Activated naive CD4-positive, alpha-beta T cell treated with anti-CD3 and anti-CD28 coated beads, Interleukin-2, amount 50 U/mL, for 24 hours (primary cell): Measurements from ENCODE around the gene RPRD1B.

Experiments used
- H3K27ac Mint-ChIP-seq: one replicate; pipeline ENCODE4 v1.8.0; 2021; ENCODE audit warnings: mild to moderate bottlenecking, mixed read lengths
- H3K27me3 Mint-ChIP-seq: one replicate; pipeline ENCODE4 v1.8.0; 2021; ENCODE audit warnings: mixed read lengths
- H3K36me3 Mint-ChIP-seq: one replicate; pipeline ENCODE4 v1.8.0; 2021; ENCODE audit warnings: mixed read lengths
- H3K4me1 Mint-ChIP-seq: one replicate; pipeline ENCODE4 v1.8.0; 2021; ENCODE audit warnings: mixed read lengths
- H3K4me3 Mint-ChIP-seq: one replicate; pipeline ENCODE4 v1.8.0; 2021; ENCODE audit warnings: mild to moderate bottlenecking, mixed read lengths
- H3K9me3 Mint-ChIP-seq: one replicate; pipeline ENCODE4 v1.8.0; 2021; ENCODE audit warnings: mixed read lengths

Gene RPRD1B

DNA sequence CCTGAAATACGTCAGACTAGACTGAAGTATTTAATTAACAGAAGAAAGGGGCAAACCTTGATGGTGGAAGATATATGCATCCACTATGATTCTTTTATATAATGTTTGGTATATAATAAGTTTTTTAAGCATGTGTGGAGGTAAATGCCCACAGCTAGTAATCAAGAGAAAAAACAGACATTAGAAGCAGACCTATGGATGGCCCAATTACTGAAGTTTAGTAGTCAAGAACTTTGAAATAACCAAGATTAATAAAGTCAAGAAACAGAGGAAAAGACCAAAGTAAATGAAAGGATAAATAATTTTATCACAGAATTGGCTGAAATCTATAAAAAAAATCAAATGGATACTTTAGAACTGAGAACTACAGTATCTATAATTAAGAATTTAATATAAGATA lies 15.6 kb upstream of the RPRD1B start:
- Mint-ChIP-seq H3K36me3 (peaks cover 50% of the 10 kb centered on the region), H3K9me3 (peaks cover 7% of the 10 kb centered on the region), H3K27ac (no peak overlapping the region), H3K4me3 (no peak overlapping the region), H3K27me3 (no peaks in the 10 kb centered on the region), H3K4me1 (peaks cover 33% of the 10 kb centered on the region)

DNA sequence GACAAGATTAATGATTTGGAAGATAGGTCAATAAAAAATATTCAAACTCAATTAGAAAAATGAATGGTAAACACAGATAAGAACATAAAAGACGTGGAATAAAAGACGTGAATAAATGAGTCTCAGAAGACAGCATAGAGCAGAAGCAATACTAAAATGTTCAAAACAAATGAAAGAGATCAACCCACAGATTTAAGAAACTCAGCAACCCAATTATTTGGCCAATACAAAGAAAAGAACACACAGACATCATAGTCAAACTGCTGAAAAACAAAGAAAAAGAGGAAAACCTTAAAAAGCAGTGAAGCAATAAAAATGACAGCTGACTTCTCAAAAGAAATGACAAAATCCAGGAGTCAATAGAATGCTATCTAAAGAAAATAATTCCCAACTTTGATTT lies 15.2 kb upstream of the RPRD1B start:
- Mint-ChIP-seq H3K9me3 (peaks cover 7% of the 10 kb centered on the region), H3K4me1 (peaks cover 34% of the 10 kb centered on the region), H3K36me3 (peaks cover 50% of the 10 kb centered on the region)

DNA sequence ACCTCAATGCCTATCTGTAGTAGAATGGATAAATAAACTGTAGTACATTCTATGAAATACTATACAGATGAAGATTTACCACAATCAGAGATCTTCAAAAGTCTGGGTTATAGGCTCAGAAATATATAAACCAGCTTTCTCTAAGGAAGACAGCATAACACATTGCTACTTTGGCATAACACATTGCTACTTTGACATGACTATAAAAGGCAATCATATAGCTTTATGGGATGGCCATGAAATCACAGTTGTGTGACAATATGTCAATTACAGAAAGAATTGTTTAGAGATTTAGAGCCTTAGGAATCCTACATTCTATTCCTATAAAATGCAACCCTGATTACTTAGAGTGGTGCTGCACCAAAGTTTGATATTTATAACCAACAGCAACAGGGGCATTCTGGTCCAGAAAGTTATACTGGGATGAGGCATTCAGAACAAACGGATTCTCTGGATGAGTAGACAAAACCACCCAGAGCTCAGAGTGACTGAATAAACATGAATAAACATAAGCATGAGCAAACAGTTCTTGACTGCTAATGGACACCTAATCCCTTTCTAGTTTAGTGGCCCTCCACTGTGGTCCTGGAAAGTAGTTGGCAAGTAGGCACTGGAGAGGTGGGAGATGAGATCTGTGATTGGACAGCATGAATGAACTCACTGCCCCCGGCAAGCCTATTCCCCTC lies 12.3 kb upstream of the RPRD1B start:
- Mint-ChIP-seq H3K36me3 (peaks cover 37% of the 10 kb centered on the region), H3K27me3 (no peaks in the 10 kb centered on the region), H3K27ac (no peak overlapping the region), H3K4me1 (peaks cover 53% of the 10 kb centered on the region), H3K9me3 (peaks cover 7% of the 10 kb centered on the region), H3K4me3 (no peak overlapping the region)

More for the DNA sequence above, 15.2 kb upstream of the RPRD1B start:
- no peaks in the 10 kb centered on the region for H3K27me3 Mint-ChIP-seq
- no peak overlapping the region for H3K27ac Mint-ChIP-seq
- no peak overlapping the region for H3K4me3 Mint-ChIP-seq

DNA sequence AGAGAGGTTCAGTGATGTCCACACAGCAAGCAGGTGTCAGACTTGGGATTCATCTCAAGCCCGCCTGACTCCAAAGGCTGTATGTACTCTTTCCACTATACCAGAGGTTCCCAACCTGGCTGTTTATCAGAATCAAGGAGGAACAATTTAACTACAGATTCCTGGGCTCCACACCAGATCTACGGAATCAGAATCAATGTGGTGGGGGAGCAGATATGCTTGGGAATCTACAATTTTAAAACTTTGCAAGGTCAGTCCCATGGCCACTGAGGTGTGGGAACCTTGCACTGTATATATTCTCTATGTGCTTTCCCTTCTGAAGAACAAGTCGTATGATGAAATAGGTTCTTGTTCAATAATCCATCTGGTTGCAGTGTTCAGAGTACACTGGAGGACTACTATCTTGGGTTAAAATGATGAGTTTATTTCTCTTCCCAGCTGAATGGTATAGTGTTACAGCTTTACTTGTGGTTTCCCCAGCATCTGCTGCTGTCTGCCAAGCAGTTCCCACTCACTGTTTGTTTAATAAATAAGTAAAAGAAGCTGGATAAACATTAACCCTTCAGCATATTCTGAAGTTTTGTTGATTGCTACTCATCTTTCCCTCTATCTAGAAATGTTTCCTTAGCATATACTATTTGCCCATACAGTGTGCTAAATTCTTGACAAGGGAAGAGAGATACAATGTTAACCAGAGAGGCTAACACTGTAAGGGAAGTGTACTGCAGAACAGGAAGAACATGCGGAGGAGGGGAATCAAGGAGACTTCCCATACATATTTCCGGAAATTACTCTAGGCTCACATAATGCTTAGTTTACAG lies 10.2 kb upstream of the RPRD1B start:
- H3K9me3 Mint-ChIP-seq: peaks cover 7% of the 10 kb centered on the region
- H3K27ac Mint-ChIP-seq: no peak overlapping the region
- H3K36me3 Mint-ChIP-seq: peaks cover 18% of the 10 kb centered on the region
- no peak overlapping the region for H3K4me3 Mint-ChIP-seq
- no peaks in the 10 kb centered on the region for H3K27me3 Mint-ChIP-seq
- H3K4me1 Mint-ChIP-seq: peaks cover 64% of the 10 kb centered on the region

DNA sequence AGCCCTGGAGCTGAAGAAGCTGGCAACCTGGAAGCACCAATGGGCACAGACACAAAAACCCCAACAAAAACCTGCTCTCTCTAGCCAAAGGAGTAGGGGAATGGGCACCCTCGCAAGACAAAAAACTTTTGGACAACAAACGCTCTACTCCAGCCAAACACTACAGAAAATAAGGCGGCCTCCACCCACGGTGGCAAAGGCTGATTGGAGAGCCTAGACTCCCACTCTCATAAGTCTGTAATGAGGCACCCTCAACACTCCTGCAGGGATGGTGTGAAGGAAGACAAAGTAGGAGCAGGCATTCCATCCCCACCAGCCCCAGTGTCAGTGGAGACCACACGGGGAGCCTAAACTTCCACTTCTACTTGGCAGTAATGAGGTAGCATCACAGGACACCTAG lies 9.1 kb upstream of the RPRD1B start:
- peaks cover 11% of the 10 kb centered on the region for H3K36me3 Mint-ChIP-seq
- peaks cover under 1% of the 10 kb centered on the region for H3K9me3 Mint-ChIP-seq
- peaks cover 70% of the 10 kb centered on the region for H3K4me1 Mint-ChIP-seq
- H3K27me3 Mint-ChIP-seq: no peaks in the 10 kb centered on the region
- no peak overlapping the region for H3K27ac Mint-ChIP-seq
- no peak overlapping the region for H3K4me3 Mint-ChIP-seq

DNA sequence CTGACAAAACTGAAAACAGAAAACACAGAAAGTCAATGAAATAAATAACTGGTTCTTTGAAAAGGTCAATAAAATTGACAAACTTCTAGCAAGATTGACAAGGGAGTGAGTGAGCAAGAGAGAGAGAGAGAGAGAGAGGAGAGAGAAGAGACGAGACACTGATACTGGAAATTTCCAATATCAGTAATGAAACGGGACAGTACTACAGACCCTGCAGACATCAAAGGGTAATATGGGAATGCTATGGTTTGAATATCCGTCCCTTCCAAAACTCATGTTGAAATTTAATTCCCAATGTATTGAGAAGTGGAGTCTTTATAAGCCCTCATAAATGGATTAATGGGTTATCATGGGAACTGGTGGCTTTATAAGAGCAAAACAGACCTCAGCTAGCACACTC lies 4.1 kb upstream of the RPRD1B start:
- Mint-ChIP-seq H3K27ac (peak overlapping the region; percentile 44), H3K9me3 (no peaks in the 10 kb centered on the region), H3K4me1 (peaks cover 71% of the 10 kb centered on the region), H3K4me3 (peak overlapping the region; percentile 17), H3K36me3 (peaks cover 6% of the 10 kb centered on the region), H3K27me3 (no peaks in the 10 kb centered on the region)

DNA sequence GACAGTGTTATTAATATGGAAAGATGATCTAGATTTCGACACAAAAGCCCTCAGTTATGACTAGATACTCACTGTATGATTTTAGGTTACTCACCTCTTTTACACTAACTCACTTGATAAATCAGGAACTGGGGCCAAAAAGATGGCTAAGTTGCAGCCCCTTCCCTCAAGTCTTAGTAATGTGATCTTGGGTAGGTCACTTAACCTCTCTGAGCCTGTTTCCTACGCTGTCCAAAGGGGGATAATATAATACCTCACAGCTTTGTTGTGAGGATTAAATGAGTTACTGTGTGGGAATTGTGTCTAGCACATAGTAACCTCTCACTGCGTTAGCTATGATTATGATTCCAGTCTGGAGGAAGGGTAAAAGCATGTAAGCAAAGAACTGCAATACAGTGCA lies 1.6 kb upstream of the RPRD1B start:
- H3K4me1 Mint-ChIP-seq: peaks cover 75% of the 10 kb centered on the region
- H3K9me3 Mint-ChIP-seq: no peaks in the 10 kb centered on the region

DNA sequence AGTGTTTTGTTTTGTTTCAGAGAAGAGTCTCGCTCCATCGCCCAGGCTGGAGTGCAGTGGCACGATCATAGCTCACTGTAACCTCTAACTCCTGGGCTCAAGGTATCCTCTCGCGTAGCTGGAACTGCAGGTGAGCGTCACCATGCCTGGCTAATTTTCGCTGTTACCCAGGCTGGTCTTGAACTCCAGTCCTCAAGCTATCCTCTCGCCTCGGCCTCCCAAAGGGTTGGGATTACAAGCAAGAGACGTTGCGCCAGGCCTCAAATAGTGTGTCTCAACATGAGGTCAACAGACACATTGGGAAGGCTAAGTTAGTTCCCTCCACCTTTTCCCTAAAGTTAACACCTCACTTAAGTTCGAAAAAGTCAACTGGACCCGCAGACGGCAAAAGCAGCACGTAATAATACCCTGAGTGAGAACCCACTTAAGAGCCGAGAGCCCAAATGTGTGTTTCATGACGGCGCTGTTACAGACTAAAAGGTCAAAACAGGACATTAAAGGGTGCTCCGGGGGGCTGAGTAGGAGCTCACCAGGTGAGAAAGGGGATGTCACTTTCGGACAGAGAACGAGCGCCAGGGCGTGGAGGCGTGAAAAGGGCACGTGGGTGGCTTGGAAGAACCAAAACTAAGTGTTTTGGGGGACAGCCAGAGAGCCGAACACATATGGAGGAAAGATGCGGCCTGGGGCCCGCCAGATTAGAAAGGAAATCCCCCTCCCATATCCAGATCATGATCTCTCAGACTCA lies 789 bp upstream of the RPRD1B start:
- no peaks in the 10 kb centered on the region for H3K9me3 Mint-ChIP-seq
- H3K27ac Mint-ChIP-seq: peak overlapping the region; percentile 99
- peaks cover 15% of the 10 kb centered on the region for H3K36me3 Mint-ChIP-seq
- H3K4me1 Mint-ChIP-seq: peaks cover 81% of the 10 kb centered on the region
- H3K4me3 Mint-ChIP-seq: peak overlapping the region; percentile 99
- no peaks in the 10 kb centered on the region for H3K27me3 Mint-ChIP-seq

More for the DNA sequence above, 1.6 kb upstream of the RPRD1B start:
- Mint-ChIP-seq H3K36me3 (peaks cover 11% of the 10 kb centered on the region), H3K27me3 (no peaks in the 10 kb centered on the region), H3K27ac (peak overlapping the region; percentile 99), H3K4me3 (peak overlapping the region; percentile 99)

DNA sequence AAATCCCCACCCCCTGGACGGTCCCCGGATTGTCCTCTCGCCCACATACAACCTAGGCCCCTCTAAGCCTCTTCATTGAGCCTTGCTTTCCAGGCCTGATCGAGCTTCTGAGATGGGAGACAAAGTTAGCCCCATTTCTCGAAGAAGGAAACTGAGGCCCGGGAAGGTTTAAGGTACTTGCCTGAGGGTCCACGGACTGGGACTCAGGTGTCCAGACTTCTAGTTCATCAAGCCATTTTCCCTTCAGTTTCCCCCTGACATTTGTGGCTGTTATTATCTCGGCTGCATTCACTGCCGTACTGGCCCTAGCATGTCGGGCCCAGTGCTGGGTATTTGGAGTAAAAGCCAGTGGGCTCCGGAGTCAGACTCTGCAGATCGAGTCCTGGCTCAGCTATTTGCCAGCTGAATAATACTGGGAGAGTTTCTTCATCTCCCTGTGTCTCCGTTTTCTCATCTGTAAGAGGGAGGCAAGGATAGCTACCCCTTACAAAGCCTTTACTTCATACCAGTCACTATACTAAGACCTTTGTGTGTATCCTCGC lies 633 bp downstream of the RPRD1B start:
- Mint-ChIP-seq H3K4me3 (peak overlapping the region; percentile 99), H3K27me3 (no peaks in the 10 kb centered on the region), H3K27ac (peak overlapping the region; percentile 99), H3K36me3 (peaks cover 14% of the 10 kb centered on the region), H3K9me3 (no peaks in the 10 kb centered on the region), H3K4me1 (peaks cover 72% of the 10 kb centered on the region)

DNA sequence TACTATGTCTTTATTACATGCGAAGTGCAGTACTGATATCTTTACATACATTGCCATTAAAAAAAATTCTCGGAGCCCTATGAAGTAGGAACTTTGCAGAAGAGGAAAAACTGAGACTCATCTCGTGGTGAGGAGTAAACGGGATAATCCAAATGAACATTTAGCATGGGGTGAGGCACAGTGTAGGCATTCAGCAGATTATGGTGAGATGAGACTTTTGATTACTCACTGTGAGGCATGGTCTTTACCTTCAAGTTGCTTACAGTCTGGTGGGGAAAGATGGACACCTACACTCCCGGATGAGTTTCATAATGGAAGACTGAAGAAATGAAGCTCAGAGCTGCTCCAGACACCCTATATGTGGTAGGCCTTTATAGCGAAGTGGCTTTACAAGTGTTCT lies 1.4 kb downstream of the RPRD1B start:
- Mint-ChIP-seq H3K27me3 (no peaks in the 10 kb centered on the region), H3K9me3 (no peaks in the 10 kb centered on the region), H3K4me3 (peak overlapping the region; percentile 99), H3K4me1 (peaks cover 64% of the 10 kb centered on the region), H3K36me3 (peaks cover 11% of the 10 kb centered on the region), H3K27ac (peak overlapping the region; percentile 99)

DNA sequence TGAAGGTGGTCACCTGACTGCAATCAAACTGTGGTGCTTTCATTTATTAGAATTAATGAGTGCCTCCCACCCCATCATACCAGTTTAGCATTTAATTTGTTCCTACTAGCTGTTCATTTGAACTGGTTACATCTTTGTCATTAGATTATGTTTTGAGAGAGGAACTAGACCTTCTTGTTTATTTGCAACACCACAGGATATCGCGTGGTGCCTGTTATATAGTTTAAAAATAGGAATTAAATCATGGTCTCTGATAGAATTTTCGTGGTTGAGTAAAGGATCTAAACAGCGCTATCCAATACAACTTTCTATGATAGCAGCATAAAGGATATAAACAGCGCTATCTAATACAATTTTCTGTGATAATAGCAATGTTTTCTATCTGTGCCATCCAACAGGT lies 2.8 kb downstream of the RPRD1B start:
- Mint-ChIP-seq H3K36me3 (peaks cover 9% of the 10 kb centered on the region), H3K4me3 (peak overlapping the region; percentile 36), H3K27ac (no peak overlapping the region), H3K9me3 (no peaks in the 10 kb centered on the region), H3K27me3 (no peaks in the 10 kb centered on the region), H3K4me1 (peaks cover 66% of the 10 kb centered on the region)

DNA sequence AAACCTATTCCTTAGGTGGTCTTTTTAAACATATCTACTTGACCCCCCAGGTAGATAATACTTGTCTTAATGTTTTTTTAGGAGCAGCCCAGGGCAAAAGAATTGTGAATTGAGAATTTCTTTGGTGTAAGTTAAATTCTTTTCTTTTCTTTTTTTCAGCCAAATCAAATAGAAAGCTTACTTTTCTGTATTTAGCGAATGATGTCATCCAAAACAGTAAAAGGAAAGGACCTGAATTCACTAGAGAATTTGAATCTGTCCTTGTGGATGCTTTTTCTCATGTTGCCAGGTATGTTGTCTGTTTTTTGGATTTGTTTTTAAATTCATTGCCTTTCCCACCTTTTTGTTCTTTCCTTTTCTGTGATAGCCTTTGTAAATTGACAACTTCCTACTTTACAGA lies 6.7 kb downstream of the RPRD1B start:
- Mint-ChIP-seq H3K27me3 (no peaks in the 10 kb centered on the region), H3K4me3 (no peak overlapping the region), H3K9me3 (no peaks in the 10 kb centered on the region), H3K36me3 (peaks cover 12% of the 10 kb centered on the region), H3K4me1 (peaks cover 62% of the 10 kb centered on the region), H3K27ac (no peak overlapping the region)

DNA sequence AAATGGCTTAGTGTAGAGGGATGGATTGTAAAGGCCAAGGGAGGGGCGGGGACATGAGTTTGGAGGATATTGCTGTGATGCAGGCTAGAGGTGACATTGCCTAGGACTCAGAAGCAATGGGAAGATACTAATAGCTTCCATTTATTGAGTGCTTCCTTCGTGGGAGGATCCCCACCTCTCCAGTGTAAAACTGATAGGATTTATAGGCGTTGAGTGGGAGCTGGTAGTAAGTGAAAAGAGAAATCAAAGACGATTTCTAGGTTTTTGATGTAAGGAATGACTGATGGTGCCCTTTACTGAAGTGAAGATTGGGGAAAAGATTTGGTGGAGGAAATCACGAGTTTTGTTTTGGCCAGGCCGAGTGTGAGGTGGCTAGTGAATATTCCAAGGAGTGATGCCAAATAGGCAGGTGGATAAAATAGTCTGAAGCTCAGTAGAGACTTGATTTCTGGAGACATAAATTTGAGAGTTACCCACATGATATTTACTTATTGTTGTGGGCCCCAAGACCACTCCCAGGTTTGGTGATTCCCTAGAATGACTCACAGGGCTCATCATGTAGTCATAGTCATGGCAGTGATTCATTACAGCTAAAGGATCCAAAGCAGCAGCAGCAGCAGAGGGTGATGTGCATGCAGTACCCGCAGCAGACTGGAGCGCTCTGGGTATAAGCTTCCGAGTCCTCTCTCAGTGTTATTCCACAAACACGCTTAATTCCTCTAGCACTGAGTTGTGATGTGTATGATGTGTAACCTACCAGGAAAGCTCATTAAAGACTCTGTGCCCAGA lies 10.2 kb downstream of the RPRD1B start:
- Mint-ChIP-seq H3K36me3 (peaks cover 8% of the 10 kb centered on the region), H3K27me3 (no peaks in the 10 kb centered on the region)

DNA sequence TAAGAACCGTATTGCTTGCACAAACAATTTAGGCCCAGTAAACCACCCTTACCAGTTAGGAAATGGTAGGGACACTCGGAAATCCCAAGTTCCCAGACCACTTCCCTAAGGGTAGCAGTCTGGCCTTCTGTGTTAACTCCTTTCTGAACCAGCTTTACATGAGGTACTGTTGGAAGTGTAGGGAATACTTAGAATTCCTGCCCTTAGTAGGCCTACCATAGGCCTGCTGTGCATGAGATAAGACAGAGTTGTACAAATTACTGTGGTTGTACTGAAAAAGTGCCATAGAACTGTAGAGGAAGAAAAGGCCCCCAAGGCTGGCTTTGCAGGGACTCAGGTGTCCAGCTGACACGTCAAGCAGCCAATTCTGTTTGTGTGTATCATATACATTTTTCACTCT lies 11.1 kb downstream of the RPRD1B start:
- H3K9me3 Mint-ChIP-seq: no peaks in the 10 kb centered on the region
- peaks cover 60% of the 10 kb centered on the region for H3K4me1 Mint-ChIP-seq
- H3K36me3 Mint-ChIP-seq: peaks cover 9% of the 10 kb centered on the region
- H3K27ac Mint-ChIP-seq: no peak overlapping the region
- no peak overlapping the region for H3K4me3 Mint-ChIP-seq
- no peaks in the 10 kb centered on the region for H3K27me3 Mint-ChIP-seq

More for the DNA sequence above, 10.2 kb downstream of the RPRD1B start:
- H3K4me3 Mint-ChIP-seq: peak overlapping the region; percentile 36
- no peaks in the 10 kb centered on the region for H3K9me3 Mint-ChIP-seq
- H3K27ac Mint-ChIP-seq: peak overlapping the region; percentile 76
- H3K4me1 Mint-ChIP-seq: peaks cover 57% of the 10 kb centered on the region

DNA sequence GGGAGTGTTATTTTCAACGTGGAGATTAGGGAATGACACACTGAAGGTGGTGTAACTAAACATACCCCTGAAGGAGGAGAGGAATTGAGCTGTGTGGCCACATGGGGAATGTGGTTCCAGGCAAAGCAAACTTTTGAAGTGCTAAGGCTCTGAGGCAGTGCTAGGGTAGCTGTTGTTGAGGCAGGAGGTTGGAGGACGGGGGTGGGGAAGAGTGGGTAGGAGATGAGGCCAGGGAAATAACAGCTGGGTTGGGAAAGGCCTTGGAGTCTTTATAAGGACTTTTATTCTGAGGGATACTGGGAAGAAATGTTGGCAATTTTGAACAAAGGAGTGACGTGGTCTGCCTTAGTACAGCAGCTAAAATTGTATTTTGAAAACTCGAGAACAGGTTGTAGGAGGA lies 13.0 kb downstream of the RPRD1B start:
- no peaks in the 10 kb centered on the region for H3K27me3 Mint-ChIP-seq
- H3K4me3 Mint-ChIP-seq: no peak overlapping the region
- no peaks in the 10 kb centered on the region for H3K9me3 Mint-ChIP-seq
- peaks cover 63% of the 10 kb centered on the region for H3K4me1 Mint-ChIP-seq
- H3K27ac Mint-ChIP-seq: peak overlapping the region; percentile 77
- peaks cover 12% of the 10 kb centered on the region for H3K36me3 Mint-ChIP-seq
